Superior temporal gyrus (tissue), 1 donor: ENCODE measurements around the gene MAGI2.

Source experiments
- DNase-seq: peaks from one replicate; pipeline ENCODE4 v3.0.0-alpha.2; 2016; ENCODE audit errors: extremely low spot score

MAGI2 gene

DNA sequence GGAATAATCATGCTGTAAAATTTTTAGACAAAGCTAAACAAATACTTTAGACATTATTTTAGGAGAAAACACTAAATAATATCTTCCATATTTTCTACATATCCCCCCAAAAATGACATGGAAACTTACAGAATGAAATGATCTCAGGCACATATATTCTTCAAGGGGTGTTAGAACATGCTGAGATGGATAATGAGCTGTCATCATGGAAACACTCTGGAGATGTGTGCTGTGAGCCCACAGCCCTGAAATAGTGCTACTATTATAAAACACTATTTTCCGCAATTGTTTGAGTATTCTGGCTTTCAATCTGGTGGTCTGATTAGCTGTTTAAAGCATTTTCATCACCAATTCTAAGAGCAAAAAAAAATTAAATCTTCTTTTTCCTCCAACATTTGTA, 1269.2 kb downstream of the MAGI2 start:
- DNase-seq, result no peak

GRCh38 chr7:78179827-78180477, 1273.5 kb downstream of the MAGI2 start:
- DNase-seq, result no peak

DNA sequence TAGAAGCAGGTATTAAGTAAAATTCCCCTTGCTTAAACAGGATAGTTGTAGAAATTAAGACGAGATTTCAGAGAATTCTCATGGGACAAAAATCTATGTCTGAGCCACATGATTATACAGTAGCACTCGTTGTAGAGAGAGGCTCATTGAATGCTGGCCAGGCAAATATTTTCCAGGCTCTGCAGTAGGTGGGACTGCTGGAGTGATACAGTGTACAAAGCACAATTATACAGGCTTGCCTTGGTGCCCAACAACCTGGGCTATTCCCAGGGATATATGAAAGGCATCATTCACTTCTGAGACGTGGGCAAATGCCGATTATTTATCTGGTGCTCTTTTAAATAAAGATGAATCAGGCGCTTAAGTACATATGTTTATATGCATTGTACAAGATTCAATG, 1274.3 kb downstream of the MAGI2 start:
- no peak for DNase-seq

DNA sequence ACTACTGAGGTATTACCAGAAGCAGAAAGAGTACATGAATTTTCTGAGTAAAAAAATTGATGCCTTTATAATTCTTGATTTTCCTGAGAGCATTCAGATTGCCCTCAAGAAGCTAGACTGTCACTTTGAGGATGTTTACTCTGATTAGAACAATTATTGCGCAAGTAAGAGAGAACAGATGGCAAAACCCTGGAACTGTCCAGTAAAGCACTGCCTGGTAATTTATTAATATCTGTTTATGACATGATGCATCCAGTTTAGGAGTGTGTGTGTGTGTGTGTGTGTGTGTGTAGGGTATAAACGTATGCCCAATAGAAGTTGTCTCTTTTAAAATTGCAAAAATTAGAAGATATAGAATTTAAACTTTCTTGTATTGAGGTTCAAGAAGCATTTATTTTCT, 1275.1 kb downstream of the MAGI2 start:
- DNase-seq, result no peak

DNA sequence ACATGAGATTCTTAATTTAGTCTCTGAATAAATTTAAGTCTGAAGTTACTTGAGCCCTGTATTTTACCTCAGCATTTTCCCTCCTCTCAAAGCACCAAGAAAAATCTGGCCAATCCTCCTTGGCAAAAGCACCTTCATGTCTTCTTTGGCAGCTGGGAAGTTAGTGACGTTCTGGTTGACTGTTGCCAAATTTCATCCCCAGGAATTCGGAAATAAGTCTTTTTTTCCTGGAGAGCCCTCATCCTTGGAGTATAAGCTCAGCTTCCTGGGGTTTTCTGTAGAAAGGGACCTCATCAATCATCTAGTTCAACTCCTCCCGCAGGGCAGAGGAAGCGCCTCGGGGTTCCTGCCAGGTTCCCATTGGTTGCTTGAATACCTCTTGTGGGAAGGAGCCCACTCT, 1277.3 kb downstream of the MAGI2 start:
- peak; percentile 62 for DNase-seq

GRCh38 chr7:78175330-78176100, 1278.0 kb downstream of the MAGI2 start:
- DNase-seq, result no peak

DNA sequence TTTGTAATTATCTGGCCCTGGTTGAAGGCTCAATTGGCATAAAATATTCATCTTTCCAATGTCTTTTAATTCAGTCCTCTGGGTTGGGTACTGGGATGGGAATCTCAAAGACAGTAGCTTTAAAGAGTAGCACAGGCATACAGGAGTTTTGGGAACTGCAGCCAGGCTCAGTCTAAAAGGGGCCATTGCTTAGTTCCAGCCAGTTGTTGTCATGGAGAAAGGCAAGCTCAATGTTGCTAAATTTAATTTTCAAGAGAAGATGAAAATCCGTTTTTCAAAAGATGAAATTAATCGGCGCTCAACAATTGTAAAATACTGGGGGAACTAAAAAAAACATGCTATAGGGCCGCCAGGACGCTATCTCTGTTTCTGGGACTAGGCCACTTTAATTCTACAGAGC, 1279.8 kb downstream of the MAGI2 start:
- DNase-seq, result no peak

DNA sequence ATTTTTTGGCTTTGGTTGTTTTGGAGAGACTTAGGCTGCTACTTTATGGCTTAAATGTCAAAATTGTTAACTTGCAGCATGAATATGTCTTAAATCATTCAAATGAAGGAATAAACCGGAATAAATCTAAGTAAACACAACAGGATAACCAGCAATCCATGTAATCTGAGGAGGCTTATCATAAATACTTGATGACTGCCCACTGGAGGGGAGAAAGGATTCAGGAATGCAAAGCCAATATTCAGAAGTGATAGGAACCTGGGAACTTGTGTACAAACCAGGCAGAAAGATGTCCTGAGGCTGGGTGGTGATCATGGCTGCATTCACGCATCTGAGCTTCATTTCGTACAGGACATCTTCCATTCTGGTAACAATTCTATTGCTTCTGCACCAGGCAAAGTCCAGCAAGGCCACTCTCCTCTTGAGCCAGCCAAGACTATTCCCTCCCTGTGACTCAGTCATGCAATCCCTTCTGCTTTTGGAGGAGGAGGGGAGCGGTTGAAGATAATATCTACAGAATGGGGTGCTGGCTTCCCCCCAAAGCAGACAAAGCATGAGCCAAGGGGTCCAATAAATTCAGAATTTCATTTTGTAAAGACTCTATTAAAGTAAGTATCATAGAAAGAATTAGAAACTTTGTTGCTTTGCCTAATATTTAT, 1280.4 kb downstream of the MAGI2 start:
- no peak for DNase-seq

DNA sequence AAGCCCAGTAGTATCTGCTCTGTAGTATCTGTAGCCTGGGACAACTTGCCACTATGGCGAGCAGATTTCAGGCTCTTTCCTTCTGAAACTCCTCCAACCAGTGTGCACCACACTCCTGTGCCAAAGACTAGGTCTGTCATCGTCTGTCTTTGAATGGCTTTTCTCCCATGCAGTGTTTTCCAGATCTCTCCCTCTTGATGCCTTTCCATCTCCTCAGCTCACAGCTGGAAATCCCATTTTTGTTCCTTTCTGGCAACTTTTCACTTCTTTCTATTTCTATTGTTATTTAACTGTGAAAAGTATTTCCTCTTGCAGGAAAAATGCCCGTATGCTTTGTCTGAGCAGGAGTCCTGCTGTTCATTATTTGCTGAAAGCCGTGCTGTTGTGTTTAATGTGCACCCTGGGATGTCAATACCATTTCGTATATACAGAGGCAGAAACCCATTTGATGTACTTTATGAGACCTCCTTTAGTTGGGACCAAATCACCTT, 1281.2 kb downstream of the MAGI2 start:
- DNase-seq, result no peak

DNA sequence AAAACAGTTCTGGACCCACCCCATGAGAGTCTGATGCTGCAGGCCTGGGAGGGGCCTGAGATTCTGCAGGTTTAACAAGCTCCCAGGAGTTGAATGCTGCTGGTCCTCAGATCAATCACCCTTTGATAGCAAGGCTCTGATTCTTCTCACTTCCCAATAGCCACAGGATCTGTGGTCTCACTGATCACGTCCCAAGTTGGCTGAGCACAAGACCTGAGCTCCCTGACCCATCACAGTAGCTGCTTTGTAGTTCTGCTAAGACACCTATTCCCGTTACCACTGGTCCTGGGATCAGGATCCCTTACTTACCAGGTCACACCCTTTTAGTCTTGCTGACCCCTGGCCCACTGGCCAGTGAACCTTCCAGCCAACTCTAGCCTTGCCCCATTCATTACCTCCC, 1282.1 kb downstream of the MAGI2 start:
- no peak for DNase-seq

- DNase-seq, result no peak
These were observed 1282.7 kb downstream of the MAGI2 start for GRCh38 chr7:78170815-78171214.

GRCh38 chr7:78169992-78170391, 1283.5 kb downstream of the MAGI2 start:
- no peak for DNase-seq

DNA sequence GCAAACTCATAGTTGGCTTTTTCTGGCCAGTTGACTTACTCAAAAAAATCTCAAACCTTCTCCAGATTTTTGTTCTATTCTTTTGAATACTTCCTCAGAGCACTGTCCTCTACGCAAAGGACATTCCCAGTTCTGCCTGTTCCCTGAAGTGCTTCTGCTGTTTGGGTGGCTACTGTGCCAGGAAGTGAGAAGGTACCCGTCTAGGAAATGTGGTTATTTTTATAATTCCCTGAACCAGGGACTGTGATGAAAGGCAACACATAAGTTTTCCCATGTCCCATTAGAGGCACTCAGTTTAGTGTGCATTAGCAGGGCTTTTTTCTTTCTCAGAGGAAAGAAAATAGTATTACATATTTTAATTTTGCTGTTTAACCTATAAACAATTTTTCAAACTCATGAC, 1284.6 kb downstream of the MAGI2 start:
- DNase-seq, result no peak

- DNase-seq, result no peak
These were observed 1285.6 kb downstream of the MAGI2 start for GRCh38 chr7:78167860-78168259.

GRCh38 chr7:78165854-78166253, 1287.6 kb downstream of the MAGI2 start:
- no peak for DNase-seq

DNA sequence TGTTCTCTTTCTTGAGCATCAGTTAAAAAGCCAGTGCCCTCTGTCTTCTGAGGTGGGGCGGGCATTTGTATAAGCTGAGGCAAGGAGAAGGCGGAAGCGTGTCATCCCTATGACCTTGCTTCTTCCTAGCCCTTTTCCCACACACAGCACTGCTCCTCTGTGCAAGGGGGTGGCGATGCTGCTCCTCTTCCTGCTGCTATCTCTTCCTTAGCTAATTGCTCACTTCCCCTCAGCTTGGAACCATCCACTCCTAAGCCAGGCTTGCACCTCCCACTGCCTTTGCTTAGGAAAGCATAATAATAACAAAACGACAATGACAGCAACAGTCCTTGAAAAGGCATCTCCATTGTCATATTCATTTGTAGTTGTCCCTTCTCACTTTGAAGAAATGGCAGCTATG, 1288.0 kb downstream of the MAGI2 start:
- DNase-seq, result no peak

DNA sequence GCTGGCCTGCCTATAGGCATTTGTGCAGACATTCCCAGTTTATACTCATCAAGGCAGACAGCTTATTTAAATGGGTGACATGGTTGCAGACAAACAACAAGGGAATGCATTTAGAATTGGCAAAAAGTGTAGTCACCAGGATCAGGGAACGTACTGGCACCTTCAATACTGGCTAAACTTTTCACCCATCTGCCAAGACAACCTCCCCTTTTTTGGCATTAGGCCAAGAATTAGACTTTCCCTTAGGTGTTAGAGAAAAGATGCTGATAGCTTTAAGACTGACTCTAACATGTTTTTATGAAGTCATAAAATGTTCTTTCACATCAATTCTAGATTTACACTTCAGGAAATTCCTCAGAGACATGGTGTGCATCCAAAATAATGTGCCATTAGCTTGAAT, 1289.0 kb downstream of the MAGI2 start:
- DNase-seq, result no peak

DNA sequence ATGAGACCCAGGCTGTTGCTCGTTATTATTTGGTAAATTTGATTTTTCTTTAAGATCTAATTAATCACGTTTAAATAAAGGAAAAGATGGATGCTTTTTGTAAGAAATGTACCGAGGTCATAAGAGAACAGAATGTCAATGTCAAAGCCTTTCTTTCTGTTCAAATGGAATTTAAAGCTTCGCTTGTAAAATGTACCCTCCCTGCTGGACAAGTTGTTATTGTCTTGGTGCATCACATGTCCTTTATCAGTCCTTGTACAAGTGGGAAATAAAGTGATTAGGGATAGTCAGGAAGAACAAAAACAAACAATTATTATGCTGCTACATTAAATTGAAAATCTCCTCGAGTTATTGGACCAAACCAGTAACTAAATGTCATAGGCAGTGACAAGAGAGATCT, 1291.7 kb downstream of the MAGI2 start:
- DNase-seq, result peak; percentile 68

DNA sequence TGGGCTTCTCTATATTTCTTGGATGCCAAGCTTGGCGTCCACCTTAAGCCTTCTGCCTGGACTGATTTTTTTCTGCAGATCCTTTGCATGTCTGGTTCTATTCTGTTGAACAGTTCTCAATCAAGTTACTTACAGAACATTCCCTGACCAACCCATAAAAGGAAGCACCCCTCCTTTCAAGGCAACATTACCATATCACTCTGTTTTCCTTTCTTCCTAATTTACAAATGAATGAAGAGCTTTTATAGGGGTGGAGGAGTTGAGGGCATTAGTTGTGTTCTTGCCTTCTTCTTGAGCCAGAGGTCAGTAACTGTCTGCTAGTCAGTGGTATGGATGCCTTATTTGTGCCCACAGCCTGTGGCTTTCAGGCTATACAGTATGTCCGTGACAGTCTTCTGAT, 1293.9 kb downstream of the MAGI2 start:
- DNase-seq, result no peak

- DNase-seq, result no peak
These were observed 1300.2 kb downstream of the MAGI2 start for GRCh38 chr7:78153285-78153684.

DNA sequence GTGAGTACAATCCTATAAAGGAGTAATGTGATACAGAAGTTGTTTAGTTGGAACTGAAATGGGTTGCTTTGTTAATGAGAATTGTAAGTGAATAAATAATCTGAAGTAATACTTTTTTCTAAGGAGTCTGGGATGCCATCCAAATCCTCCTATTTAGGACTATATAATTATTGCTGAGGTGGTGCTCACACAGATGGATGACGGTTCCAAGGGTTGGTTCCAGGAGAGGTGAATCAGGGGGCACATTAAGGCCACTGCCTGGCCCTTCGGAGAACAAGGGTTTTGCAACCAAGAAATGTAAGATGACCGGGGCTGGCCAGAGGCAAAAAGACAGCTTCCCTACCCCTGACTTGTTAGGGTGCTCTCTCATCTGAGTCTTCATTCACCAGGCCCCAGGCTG, 1302.2 kb downstream of the MAGI2 start:
- DNase-seq, result no peak

- no peak for DNase-seq
These were observed 1303.7 kb downstream of the MAGI2 start for GRCh38 chr7:78149787-78150186.
